ENCODE data around the gene PIK3R4. TPM values are rescaled to one million over a fixed set of nuclear protein-coding genes. Genes with fewer than 3 reads are reported as not detected.

The PIK3R4 gene
- total and polyA plus RNA-seq, 5 experiments from 2014 or later: 12.0 to 36.9 (median 31.6) TPM

DNA sequence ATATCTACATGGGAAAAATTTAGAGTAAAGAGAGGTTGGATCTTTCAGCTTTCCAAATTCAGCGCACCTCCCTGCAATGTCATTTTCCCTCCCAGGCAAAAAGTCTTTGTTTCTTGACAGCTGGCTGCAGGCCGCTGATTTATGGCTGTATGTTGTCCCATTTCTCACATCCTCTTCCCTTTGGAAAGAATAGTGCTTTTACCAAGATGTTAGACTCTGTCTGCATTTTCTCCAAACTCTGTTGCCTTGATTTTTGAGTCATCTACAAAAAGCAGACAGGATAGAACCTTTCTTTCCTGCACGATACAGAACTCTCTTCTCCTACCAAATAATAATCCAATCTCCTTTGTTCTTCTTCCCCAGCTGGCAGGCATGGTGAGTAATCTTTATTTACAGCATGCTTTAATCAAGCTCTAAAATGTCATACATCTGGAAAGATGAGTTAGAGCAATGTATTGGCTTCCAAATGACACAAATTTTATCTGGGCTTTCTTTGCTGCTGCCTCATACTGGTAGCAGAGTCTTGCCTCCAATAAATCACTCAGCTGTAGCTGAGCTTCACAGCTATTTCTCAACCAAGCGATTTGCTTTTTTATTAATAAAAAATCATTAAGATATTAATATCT lies 101.9 kb downstream of the PIK3R4 start:
- no peak overlapping the region for H3K27ac Mint-ChIP-seq
- H3K9me3 Mint-ChIP-seq: peaks cover 0 to 2% (median 0%) of the 10 kb centered on the region in 9 donors
- H3K4me3 Mint-ChIP-seq: no peak overlapping the region
- DNase-seq: no peak
- POLR2A ChIA-PET: no interaction called here
- peaks cover 5 to 14% (median 9%) of the 10 kb centered on the region in 5 donors for H3K27me3 Mint-ChIP-seq
- H3K36me3 Mint-ChIP-seq: peaks cover 0 to 3% (median 0%) of the 10 kb centered on the region in 3 donors
- ATAC-seq: no peak
- H3K4me1 Mint-ChIP-seq: no peaks in the 10 kb centered on the region

DNA sequence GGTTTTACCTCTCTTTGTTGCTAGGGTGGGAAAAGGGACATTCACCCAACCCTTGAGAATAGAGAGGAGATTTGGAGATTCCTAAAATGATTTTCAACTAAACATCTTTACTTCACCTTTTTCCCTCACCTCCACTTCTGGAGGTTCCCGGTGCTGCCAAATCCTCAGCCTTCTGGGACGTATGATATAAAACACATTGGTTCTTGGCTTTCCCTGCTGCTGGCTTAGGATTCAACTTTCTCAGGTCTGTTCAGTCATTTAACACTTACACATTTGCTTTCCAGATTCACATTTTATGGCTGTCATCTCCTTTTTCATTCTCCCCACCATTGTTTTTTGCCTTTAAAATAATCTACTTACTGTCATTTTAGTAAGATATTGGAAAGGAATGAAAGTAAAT lies 106.6 kb downstream of the PIK3R4 start:
- Mint-ChIP-seq H3K27me3 (peaks cover 7 to 16% (median 9%) of the 10 kb centered on the region in 5 donors), H3K4me3 (no peak overlapping the region), H3K36me3 (peaks cover 0 to 3% (median 0%) of the 10 kb centered on the region in 3 donors), H3K27ac (no peak overlapping the region), H3K9me3 (peaks cover 0 to 2% (median 0%) of the 10 kb centered on the region in 9 donors), H3K4me1 (no peaks in the 10 kb centered on the region)
- DNase-seq (no peak), ATAC-seq (no peak)
- POLR2A ChIA-PET: no interaction called here

DNA sequence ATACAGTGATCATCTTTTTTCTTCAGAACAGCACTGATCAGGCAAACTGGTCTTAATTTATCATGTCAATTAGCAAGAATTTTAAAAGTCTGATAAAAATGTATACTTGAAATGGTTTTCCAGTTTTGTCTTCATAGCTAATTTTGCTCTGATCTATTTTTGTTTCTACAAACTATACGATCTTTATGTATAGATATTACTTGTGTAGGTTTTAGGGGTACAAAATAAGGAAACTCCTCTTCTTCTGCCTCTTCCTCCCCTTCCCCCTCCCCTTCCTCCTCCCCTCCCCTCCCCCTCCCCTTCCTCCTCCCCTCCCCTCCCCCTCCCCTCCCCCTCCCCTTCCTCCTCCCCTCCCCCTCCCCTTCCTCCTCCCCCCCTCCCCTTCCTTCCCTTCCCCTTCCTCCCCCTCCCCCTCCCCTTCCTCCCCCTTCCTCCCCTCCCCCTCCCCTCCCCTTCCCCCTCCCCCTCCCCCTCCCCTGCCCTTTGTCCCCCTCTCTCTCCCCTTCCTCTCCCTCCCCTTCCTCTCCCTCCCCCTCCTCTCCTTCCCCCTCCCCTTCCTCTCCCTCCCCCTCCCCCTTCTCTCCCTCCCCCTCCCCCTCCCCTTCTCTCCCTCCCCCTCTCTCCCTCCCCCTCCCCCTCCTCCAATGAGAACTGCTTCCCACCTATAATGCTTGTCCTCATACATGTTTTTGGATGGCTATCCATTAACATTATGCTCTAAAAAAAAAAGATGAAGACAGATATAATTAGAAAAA lies 110.0 kb downstream of the PIK3R4 start:
- Mint-ChIP-seq H3K36me3 (peaks cover 0 to under 1% (median 0%) of the 10 kb centered on the region in 3 donors), H3K4me1 (no peaks in the 10 kb centered on the region), H3K27me3 (peaks cover 0 to 13% (median under 1%) of the 10 kb centered on the region in 5 donors), H3K27ac (no peak overlapping the region), H3K9me3 (peaks cover 0 to 2% (median 0%) of the 10 kb centered on the region in 9 donors), H3K4me3 (no peak overlapping the region)
- no peak for ATAC-seq
- no peak for DNase-seq
- POLR2A ChIA-PET: no interaction called here

DNA sequence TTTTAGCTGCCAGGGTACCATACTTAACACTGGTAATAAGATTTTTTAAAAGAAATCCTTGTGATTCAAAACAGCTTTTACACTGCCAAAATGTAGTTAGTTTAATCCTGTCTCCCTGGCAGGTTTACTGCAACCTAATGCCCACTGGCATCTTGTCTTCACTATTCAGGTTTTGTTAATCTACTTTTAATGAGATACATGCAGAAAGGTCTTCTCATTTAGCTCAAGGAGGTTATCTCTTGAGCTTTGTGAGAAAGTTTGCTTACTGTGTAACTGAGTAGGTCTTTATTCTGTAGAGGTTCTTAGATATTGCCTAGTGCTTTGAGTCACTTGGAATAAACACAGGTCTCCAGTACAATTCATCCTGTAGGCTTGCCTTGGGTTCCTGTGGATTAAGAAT lies 110.7 kb downstream of the PIK3R4 start:
- Mint-ChIP-seq H3K4me3 (no peak overlapping the region), H3K36me3 (no peaks in the 10 kb centered on the region), H3K27me3 (peaks cover 0 to 10% (median 0%) of the 10 kb centered on the region in 5 donors), H3K4me1 (no peaks in the 10 kb centered on the region), H3K27ac (peak overlapping the region in 1 of 10 donors; percentile 24), H3K9me3 (peaks cover 0 to 2% (median 0%) of the 10 kb centered on the region in 9 donors)
- POLR2A ChIA-PET: no interaction called here
- DNase-seq (no peak), ATAC-seq (no peak)

DNA sequence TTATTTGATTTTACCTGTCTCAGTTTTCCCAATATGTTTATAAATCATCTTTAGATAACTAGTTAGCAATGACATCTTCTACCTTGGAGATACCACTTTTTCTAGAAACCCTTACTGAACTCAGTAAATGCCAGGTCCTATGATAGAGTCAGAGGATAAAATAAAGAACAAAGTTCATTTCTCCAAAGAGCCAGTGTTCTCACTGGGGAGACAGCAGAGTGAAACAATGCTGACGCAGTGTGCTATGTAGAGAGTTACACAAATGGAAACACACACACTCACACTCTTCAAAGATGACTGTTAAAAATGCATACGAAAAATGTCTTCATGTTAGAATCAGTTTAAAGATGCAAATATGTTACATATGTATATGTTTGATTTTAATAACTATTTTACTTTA lies 111.3 kb downstream of the PIK3R4 start:
- Mint-ChIP-seq H3K9me3 (peaks cover 0 to 2% (median 0%) of the 10 kb centered on the region in 9 donors), H3K36me3 (no peaks in the 10 kb centered on the region), H3K4me3 (no peak overlapping the region), H3K27me3 (peaks cover 0 to 7% (median 0%) of the 10 kb centered on the region in 5 donors), H3K4me1 (no peaks in the 10 kb centered on the region), H3K27ac (no peak overlapping the region)
- DNase-seq: no peak
- POLR2A ChIA-PET: no interaction called here
- ATAC-seq: no peak

Other genes starting within 250 kb of the PIK3R4 start
- gene COL6A6, start 229.7 kb downstream of the PIK3R4 start, total RNA-seq: not detected
- gene COL6A6, start 229.7 kb downstream of the PIK3R4 start, polyA plus RNA-seq: not detected
- gene ATP2C1, start 147.3 kb upstream of the PIK3R4 start, total RNA-seq: 10 to 100 TPM; 44.0 to 48.0 TPM
- 1 to 10 TPM; 5.3 to 9.0 (median 7.6) TPM for gene ATP2C1, start 147.3 kb upstream of the PIK3R4 start, polyA plus RNA-seq